Pulmonary artery endothelial cell (primary cell): ENCODE data around the gene KRT16. TPM values are rescaled to one million over a fixed set of nuclear protein-coding genes. Genes with fewer than 3 reads are reported as not detected.

ENCODE experiments used
- total RNA-seq: library from RNA; depleted of rRNA; stranded (reverse); fragments of >200 nt; gene quantifications from 2 replicates; pipeline ENCODE4 v1.2.3, GENCODE V29; 2014

The KRT16 gene
- total RNA-seq, 1 donor from 2014 or later, result 0.13 TPM

Other genes with a start within 250 kb of the KRT16 start
- not detected in 2 replicates for gene KRT33B, start 243.0 kb downstream of the KRT16 start, total RNA-seq
- gene KRT34, start 230.5 kb downstream of the KRT16 start, total RNA-seq, result not detected in 2 replicates
- gene KRT31, start 215.2 kb downstream of the KRT16 start, total RNA-seq, result not detected in 2 replicates
- not detected in 2 replicates for gene KRT37, start 188.2 kb downstream of the KRT16 start, total RNA-seq
- not detected in 2 replicates for gene KRT38, start 171.8 kb downstream of the KRT16 start, total RNA-seq
- gene KRT32, start 145.4 kb downstream of the KRT16 start, total RNA-seq, result not detected in 2 replicates
- gene KRT35, start 131.6 kb downstream of the KRT16 start, total RNA-seq, result not detected in 2 replicates
- not detected in 2 replicates for gene KRT36, start 122.9 kb downstream of the KRT16 start, total RNA-seq
- not detected in 2 replicates for gene KRT13, start 107.2 kb downstream of the KRT16 start, total RNA-seq
- 1.6 and 3.4 TPM in 2 replicates for gene KRT15, start 93.9 kb downstream of the KRT16 start, total RNA-seq
- 63.6 and 81.6 TPM in 2 replicates for gene KRT19, start 84.5 kb downstream of the KRT16 start, total RNA-seq
- not detected in 2 replicates for gene KRT9, start 40.7 kb downstream of the KRT16 start, total RNA-seq
- gene KRT14, start 25.9 kb downstream of the KRT16 start, total RNA-seq, result 0.07 and 0.18 TPM in 2 replicates
- gene KRT17, start 11.8 kb upstream of the KRT16 start, total RNA-seq, result 3.1 and 3.8 TPM in 2 replicates
- 66.4 and 81.1 TPM in 2 replicates for gene EIF1, start 76.1 kb upstream of the KRT16 start, total RNA-seq
- gene GAST, start 99.6 kb upstream of the KRT16 start, total RNA-seq, result not detected in 2 replicates
- gene HAP1, start 121.9 kb upstream of the KRT16 start, total RNA-seq, result 0.07 and 0.18 TPM in 2 replicates
- gene JUP, start 173.9 kb upstream of the KRT16 start, total RNA-seq, result 71.6 and 76.9 TPM in 2 replicates
- 49.1 and 59.4 TPM in 2 replicates for gene P3H4, start 199.2 kb upstream of the KRT16 start, total RNA-seq
- 139 and 196 TPM in 2 replicates for gene FKBP10, start 200.2 kb upstream of the KRT16 start, total RNA-seq
- 68.8 and 72.0 TPM in 2 replicates for gene NT5C3B, start 223.5 kb upstream of the KRT16 start, total RNA-seq
- not detected in 2 replicates for gene KLHL10, start 225.1 kb upstream of the KRT16 start, total RNA-seq